ENCODE measurements around the gene FUCA2.
"Not testable (repeated sequence)": the region's sequence is repeated elsewhere in the genome, so short reads cannot be mapped to it uniquely, and the experiment has no call there.

The FUCA2 gene

GRCh38 chr6:143535189-143535614 is 23.7 kb upstream of the FUCA2 start:
- no peak for DNase-seq

DNA sequence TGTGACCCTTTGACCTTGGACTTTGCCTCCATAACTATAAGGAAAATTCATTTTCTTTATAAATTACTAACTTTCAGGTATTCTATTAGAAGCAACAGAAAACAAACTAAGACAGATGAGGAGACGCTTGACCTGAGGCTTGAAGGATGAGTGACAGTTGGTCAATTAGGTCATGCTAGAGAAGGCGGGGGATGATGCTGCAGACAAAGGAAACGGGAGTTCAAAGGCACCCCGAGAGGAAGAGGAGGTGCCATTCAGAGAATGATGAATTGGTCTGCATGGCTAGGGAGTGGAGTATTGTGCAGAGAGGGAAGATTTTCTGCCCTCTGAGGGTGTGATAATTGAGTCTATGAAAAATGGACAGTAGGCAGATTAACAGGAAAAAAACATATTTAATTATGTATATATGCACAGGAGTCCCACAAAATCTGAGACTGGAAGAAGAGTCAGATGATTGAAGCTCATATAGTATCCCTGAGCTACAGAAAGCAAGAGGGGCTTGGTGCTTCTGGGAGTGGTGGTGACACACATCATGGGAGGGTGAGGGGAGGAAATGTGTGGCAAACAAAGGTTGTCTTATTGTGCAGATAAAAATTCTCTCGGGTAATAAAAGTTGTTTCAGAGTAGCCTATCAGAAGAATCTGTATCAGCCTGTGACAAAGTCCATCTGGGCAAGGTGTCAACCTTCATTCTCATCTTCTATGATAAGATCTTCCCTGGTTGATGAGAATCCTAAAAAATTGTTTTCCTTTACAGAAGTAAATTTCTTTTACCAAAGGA is 20.4 kb upstream of the FUCA2 start:
- DNase-seq: no peak

- DNase-seq: no peak
Observed at GRCh38 chr6:143529095-143529494, 17.6 kb upstream of the FUCA2 start.

DNA sequence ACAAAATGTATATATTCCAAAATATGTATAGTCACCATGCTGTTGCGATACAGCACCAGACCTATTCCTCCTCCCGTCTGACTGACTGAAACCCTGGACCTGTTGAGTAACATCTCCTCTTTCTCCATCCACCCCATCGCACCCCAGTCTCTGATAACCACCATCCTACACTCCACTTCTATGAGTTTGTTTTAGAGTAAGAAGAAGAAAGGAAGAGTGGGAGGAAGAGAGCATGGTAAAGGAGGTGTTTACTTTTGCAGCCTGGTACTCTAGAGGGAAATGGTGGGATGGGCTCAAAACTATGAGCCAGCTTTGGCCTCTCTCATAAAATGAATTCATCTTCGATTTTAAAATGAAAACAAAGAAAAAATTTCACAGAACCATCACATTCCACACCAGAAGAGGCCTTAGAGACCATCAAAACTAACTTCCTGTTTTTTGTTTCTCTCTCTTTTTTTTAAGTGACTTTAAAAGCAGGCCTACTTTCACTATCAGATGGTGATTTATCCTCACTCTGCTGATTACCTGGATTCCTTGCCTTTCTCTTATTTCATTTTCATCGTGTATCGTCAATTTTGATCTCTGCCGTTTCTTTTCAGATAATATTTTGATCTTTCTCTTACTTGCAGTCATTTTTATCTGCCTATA is 16.8 kb upstream of the FUCA2 start:
- peak; percentile 48 for DNase-seq

DNA sequence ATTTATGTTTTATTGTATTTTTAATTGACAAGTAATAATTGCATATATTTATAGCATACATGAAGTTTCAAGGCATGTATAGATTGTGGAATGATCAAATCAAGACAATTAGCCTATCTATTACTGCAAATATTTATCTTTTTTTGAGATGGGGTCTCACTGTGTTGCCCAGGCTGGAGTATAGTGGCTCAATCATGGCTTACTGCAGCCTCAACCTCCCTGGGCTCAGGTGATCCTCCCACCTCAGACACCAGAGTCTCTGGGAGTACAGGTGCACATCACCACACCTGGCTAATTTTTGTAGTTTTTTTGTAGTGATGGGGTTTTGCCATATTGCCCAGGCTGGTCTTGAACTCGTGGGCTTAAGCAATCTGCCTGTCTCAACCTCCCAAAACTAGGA is 16.2 kb upstream of the FUCA2 start:
- no peak for DNase-seq

DNA sequence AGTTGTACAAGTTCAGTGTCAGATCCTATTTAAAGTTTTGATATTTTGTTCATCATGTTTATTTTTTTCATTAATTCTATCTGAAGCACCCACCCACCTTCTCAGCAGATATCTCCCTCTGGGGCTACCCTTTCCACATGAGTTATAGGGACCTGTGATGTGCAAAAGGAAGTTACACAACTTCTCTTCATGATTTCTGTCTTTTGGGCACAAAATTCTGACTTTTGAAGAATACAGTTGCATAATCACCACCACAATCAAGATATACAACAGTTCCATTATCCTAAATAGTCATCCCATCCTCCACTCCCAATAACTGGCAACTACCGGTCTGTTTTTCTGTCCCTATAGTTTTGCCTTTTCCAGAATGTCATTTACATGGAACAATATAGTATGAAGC is 13.8 kb upstream of the FUCA2 start:
- DNase-seq: peak; percentile 41

- no peak for DNase-seq
Observed at GRCh38 chr6:143522039-143522600, 10.6 kb upstream of the FUCA2 start.

DNA sequence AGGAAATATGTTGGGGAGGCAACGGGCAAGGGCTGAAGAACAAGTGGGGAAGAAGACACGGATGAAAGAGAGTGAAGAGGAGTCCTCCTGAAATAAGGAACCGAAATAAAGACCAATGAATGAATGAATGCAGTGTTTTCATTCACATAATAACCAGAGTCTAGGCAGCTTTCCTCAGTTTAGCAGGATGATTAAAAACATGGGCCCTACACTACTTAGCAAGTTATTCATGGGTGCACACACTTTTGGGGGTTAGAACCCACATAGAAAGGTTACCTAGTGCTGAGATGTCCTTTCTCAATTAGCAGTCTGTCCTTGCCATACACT is 5.9 kb upstream of the FUCA2 start:
- no peak for DNase-seq

- peak; percentile 57 for DNase-seq
Observed at GRCh38 chr6:143516690-143517446, 5.3 kb upstream of the FUCA2 start.

DNA sequence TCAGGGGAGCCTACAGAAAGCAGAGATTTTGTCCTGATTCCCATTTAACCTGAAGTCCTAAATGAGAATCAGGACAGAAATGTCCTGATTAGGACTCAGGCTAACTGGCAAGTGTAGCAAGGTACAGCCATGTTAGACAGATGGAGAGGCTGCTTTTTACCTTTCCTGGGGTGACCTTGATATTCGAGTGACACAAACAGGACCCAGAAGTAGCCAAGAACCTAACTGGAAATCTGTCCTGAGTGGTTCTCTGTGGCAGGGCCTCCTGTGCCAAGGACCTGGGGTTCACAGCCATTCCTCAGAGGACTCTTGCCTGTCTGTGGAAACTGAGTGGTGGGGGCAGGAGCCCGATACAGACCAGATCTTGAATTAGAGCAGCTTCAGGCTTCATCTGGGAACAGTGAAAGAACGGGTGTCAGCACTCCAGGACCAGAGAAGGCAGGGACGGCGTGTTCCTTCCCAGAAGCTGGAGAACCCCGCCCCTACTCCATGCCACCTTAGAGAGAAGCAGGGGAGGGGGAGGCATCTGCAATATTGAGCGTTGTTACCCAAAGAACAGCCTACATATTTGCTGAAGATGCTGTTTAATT is 4.3 kb upstream of the FUCA2 start:
- DNase-seq: no peak

DNA sequence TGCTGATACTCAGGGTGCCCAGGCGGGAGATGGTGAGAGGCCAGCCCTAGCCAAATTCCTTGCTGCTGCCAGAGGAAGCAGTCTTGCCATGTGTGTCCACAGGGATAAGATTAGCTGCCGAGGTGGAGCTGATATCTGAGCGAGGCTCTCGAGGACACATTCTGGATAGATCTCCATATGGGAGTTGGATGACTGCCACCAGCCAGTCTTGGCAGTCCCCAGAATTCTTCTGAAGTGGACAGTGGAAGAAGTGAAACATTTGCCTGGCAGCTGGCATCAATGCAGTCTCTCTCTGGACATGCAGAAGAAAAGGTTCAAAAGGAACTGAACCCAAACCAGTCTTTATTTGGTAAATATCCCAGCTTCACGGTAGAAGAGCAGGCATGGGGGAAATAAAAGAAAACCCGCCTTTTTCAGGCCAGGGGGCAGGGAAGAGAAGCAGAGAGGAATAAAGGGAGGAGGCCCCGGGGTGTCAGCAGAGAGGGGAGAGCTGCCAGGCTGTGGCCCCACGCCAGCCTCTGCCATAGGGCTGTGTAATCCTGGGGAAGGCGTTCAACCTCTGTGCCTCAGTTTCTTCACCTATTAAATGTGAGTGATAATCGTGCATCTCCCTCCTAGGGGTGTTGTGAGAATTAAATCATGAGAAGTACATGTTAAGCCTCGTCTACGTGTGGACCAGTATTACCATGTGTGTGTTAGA is 3.7 kb upstream of the FUCA2 start:
- no peak for DNase-seq

DNA sequence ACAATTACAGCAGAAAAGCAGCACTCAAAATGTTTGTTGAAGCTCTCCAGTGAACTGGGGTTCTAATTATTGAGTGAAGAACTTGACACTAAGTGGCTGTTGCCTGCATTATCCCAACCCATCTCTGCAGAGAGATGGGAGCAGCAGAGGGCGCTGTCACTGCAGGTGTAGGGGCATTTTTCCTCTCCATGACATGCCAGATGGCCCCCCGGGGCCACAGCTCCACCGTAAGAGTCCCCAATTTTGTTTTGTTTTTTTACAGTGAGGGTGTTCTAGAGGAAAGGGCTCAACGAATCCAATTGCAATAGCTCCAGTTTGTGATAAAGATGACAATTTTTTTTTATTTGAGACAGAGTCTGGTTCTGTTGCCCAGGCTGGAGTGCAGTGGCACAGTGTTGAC is 1.9 kb upstream of the FUCA2 start:
- peak; percentile 20 for DNase-seq

- not testable (repeated sequence) for DNase-seq
Observed at GRCh38 chr6:143510326-143510725, 1.2 kb downstream of the FUCA2 start.

GRCh38 chr6:143507358-143508145 is 4.0 kb downstream of the FUCA2 start:
- DNase-seq: no peak

GRCh38 chr6:143506620-143507019 is 4.9 kb downstream of the FUCA2 start:
- no peak for DNase-seq

- DNase-seq: no peak
Observed at GRCh38 chr6:143506199-143506598, 5.3 kb downstream of the FUCA2 start.

DNA sequence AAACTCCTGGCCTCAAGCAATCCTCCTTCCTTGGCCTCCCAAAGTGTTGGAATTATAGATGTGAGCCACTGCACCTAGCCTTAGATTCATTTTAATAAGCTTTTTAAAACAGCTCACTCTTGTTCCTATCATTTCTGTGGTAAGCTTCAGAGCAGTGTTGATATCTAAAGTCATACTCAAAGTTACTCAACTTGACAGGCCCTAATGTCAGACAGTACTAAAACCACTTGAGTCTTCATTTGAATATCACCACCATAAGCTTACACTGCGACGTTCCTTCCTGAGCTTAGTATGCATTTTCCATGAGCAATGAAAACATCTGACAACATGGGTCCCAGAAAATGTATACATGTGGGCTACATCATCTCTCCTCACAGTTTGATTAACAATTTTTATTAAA is 6.0 kb downstream of the FUCA2 start:
- no peak for DNase-seq

GRCh38 chr6:143505111-143505510 is 6.4 kb downstream of the FUCA2 start:
- no peak for DNase-seq

DNA sequence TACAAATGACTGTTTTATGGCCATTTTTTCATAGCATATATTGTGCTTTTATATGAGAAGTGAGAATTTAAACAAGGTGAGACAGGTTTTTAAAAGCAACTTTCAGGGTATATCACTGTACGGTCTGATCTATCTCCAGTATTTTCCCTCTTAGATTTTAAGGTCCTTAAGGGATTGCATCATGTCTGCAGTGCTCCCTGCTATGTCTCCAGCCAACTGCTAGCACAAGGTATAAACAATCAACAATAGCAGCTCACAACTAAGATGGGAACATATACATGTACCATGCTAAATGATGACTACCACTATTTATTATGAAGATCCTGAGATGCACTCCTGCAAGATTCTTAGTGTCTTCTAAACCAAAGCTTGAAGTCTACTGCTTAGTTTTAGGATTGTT is 7.2 kb downstream of the FUCA2 start:
- no peak for DNase-seq

DNA sequence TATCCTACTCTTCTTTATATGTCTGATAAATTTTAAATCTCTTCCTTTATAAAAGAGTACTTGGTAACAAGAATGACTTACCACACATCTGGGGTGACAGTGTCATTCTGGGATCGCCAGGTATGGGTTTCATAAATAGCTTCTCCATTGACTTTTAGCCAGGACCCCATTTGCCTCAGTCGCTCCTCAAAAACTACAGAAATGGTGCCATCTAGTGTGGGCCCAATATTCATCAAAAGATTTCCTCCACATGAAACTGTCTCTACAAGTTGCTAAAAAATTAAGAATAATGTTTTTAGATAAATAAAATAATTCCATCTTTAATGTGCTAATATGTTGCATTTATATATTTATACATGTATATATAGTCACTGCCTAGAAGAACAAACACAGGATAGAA is 9.7 kb downstream of the FUCA2 start:
- no peak for DNase-seq

- DNase-seq: no peak
Observed at GRCh38 chr6:143498428-143498827, 13.1 kb downstream of the FUCA2 start.

DNA sequence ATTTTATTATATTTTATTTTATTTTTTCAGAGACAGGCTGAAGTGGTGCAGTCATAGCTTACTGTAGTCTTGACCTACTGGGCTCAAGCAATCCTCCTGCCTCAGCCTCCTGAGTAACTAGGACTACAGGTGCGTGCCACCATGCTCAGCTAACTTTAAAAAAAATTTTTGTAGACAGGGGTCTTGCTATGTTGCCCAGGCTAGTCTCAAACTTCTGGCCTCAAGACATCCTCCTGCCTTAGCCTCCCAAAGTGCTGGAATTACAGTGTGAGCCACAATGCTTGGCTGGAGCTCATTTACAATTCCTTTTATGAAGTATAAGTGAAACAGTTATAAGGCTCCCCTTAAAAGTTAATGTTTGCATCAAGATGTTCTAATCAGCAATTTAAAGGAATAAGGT is 14.5 kb downstream of the FUCA2 start:
- DNase-seq: no peak

All from inflammatory macrophage treated with lipopolysaccharide for 4 hours (primary cell).